Panc1 (cell line): ENCODE data around the gene SLC6A17. TPM values are rescaled to one million over a fixed set of nuclear protein-coding genes. Genes with fewer than 3 reads are reported as not detected.

Experiments
- ATAC-seq: fragments of 200-7000 bp; cut with Tn5 transposase; 2 replicates; pipeline ENCODE4 v1.9.1; 2020; ENCODE audit warnings: mild to moderate bottlenecking, moderate library complexity
- BruUV-seq: library from RNA; stranded (reverse); fragments of 400-500 nt; replicated peaks from 2 replicates; lab custom pipeline; 2021; lab: Mats Ljungman, UMichigan
- CTCF ChIA-PET: fragments of 300-600 bp; sonication (Branson Sonifier 250); formaldehyde crosslinking; loops from one replicate; lab custom pipeline; 2022; ENCODE audit warnings: antibody characterized with exemption; lab: Charles Lee
- POLR2A ChIA-PET: fragments of 300-600 bp; sonication (Branson Sonifier 250); formaldehyde crosslinking; loops from one replicate; lab custom pipeline; 2022; ENCODE audit warnings: antibody characterized with exemption; lab: Charles Lee
- DNase-seq: peaks from one replicate; pipeline ENCODE4 v3.0.0-alpha.2; 2010; ENCODE audit warnings: low read depth, low spot score
- H3K27ac ChIP-seq: 2 replicates; pipeline ENCODE4 v1.5.1; 2011; ENCODE audit warnings: mild to moderate bottlenecking, low read length, inconsistent platforms
- H3K27me3 ChIP-seq: fragments of 200-500 bp; sonication (Bioruptor generic); 2 replicates; pipeline ENCODE4 v1.6.0; 2014; ENCODE audit warnings: low read length, inconsistent platforms; ENCODE audit not compliant: control insufficient read depth, insufficient read depth
- H3K36me3 ChIP-seq: fragments of 200-500 bp; sonication (Bioruptor generic); 2 replicates; pipeline ENCODE4 v1.5.1; 2014; ENCODE audit warnings: inconsistent platforms, mild to moderate bottlenecking, low read length, moderate library complexity; ENCODE audit not compliant: control insufficient read depth, insufficient read depth
- H3K4me1 ChIP-seq: 2 replicates; pipeline ENCODE4 v1.5.1; 2011; ENCODE audit warnings: inconsistent platforms, mild to moderate bottlenecking, low read length, moderate library complexity; ENCODE audit not compliant: control insufficient read depth, insufficient read depth
- H3K4me3 ChIP-seq, 2 experiments: 2 replicates each; pipeline ENCODE4 v1.5.1; 2011 to 2012; ENCODE audit warnings: low read depth in 2 of 2, low read length in 2 of 2, mild to moderate bottlenecking in 2 of 2, inconsistent platforms in 1 of 2, moderate library complexity in 1 of 2
- H3K9me3 ChIP-seq: fragments of 200-500 bp; sonication (Bioruptor generic); 2 replicates; pipeline ENCODE4 v1.5.1; 2014; ENCODE audit warnings: low read depth, mild to moderate bottlenecking, inconsistent platforms, low read length, moderate library complexity; ENCODE audit not compliant: control insufficient read depth, insufficient read depth
- POLR2AphosphoS5 ChIP-seq: IDR thresholded peaks from 2 replicates; pipeline ENCODE4 v1.6.1; 2012; ENCODE audit warnings: mild to moderate bottlenecking, low read depth, low read length, moderate library complexity
- SIN3A ChIP-seq: IDR thresholded peaks from 2 replicates; pipeline ENCODE4 v1.6.1; 2012; ENCODE audit warnings: low read depth, mild to moderate bottlenecking, low read length, moderate library complexity, borderline replicate concordance; ENCODE audit not compliant: insufficient read depth
- TCF7L2 ChIP-seq: IDR thresholded peaks from 2 replicates; pipeline ENCODE4 v1.6.1; 2011; ENCODE audit warnings: mild to moderate bottlenecking, low read depth, low read length, inconsistent platforms
- in situ Hi-C: cut with HindIII; loops from 2 replicates; pipeline ENCODE4 v1.10.0; 2016; ENCODE audit warnings: low sequenced_read_pairs, low pct_unique_long_range_greater_than_20kb
- intact Hi-C: fragments of 100-400 bp; cut with micrococcal nuclease; formaldehyde crosslinking; loops from one replicate; pipeline ENCODE4 v1.10.0; 2022; ENCODE audit not compliant: unreplicated experiment
- total RNA-seq: library from RNA; stranded (reverse); gene quantifications from one replicate; pipeline ENCODE4 v1.2.1, GENCODE V29; 2021; ENCODE audit not compliant: unreplicated experiment
- TF ChIP-seq, protein P1 (sequence below): fragments of 450-650 bp; IDR thresholded peaks from 2 replicates; pipeline ENCODE4 v1.5.1; 2017; ENCODE audit warnings: mild to moderate bottlenecking
- TF ChIP-seq, protein P2 (sequence below), 2 experiments: IDR thresholded peaks; 2 replicates each; pipeline ENCODE4 v1.6.1; 2011 to 2012; ENCODE audit warnings: low read depth in 2 of 2, control low read depth in 1 of 2, low read length in 1 of 2, mild to moderate bottlenecking in 1 of 2, moderate library complexity in 1 of 2; ENCODE audit not compliant: insufficient read depth in 1 of 2

Gene SLC6A17
- total RNA-seq, 1 experiment from 2014 or later: 5.7 TPM

DNA sequence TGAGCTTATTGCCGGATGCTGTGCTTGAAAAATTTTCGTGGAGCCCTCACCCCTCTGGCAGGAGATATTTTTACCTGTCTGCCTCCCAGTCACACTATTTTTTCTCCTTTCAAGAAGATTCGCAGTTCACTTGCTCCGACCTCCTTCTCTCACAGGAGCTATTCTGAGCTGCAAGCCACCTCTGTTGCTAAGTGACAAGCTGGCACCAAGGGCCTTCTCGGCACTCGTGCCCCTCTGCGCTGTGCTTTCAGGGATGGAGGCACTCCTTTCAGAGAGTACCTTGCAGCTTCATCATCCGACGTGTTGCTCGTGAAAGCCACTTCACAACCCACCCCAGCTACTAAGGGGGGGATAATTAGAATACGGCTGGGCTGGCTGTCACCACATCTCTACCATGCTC lies 11.6 kb downstream of the SLC6A17 start:
- Histone ChIP-seq H3K4me3 (no peak overlapping the region), H3K4me1 (no peaks in the 10 kb centered on the region), H3K36me3 (no peaks in the 10 kb centered on the region), H3K27me3 (no peaks in the 10 kb centered on the region), H3K9me3 (no peaks in the 10 kb centered on the region), H3K27ac (no peak overlapping the region)
- TF ChIP-seq, protein P1, sequence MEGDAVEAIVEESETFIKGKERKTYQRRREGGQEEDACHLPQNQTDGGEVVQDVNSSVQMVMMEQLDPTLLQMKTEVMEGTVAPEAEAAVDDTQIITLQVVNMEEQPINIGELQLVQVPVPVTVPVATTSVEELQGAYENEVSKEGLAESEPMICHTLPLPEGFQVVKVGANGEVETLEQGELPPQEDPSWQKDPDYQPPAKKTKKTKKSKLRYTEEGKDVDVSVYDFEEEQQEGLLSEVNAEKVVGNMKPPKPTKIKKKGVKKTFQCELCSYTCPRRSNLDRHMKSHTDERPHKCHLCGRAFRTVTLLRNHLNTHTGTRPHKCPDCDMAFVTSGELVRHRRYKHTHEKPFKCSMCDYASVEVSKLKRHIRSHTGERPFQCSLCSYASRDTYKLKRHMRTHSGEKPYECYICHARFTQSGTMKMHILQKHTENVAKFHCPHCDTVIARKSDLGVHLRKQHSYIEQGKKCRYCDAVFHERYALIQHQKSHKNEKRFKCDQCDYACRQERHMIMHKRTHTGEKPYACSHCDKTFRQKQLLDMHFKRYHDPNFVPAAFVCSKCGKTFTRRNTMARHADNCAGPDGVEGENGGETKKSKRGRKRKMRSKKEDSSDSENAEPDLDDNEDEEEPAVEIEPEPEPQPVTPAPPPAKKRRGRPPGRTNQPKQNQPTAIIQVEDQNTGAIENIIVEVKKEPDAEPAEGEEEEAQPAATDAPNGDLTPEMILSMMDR: no peak
- TF ChIP-seq TCF7L2 (no peak), POLR2AphosphoS5 (no peak), SIN3A (no peak)
- TF ChIP-seq, protein P2, sequence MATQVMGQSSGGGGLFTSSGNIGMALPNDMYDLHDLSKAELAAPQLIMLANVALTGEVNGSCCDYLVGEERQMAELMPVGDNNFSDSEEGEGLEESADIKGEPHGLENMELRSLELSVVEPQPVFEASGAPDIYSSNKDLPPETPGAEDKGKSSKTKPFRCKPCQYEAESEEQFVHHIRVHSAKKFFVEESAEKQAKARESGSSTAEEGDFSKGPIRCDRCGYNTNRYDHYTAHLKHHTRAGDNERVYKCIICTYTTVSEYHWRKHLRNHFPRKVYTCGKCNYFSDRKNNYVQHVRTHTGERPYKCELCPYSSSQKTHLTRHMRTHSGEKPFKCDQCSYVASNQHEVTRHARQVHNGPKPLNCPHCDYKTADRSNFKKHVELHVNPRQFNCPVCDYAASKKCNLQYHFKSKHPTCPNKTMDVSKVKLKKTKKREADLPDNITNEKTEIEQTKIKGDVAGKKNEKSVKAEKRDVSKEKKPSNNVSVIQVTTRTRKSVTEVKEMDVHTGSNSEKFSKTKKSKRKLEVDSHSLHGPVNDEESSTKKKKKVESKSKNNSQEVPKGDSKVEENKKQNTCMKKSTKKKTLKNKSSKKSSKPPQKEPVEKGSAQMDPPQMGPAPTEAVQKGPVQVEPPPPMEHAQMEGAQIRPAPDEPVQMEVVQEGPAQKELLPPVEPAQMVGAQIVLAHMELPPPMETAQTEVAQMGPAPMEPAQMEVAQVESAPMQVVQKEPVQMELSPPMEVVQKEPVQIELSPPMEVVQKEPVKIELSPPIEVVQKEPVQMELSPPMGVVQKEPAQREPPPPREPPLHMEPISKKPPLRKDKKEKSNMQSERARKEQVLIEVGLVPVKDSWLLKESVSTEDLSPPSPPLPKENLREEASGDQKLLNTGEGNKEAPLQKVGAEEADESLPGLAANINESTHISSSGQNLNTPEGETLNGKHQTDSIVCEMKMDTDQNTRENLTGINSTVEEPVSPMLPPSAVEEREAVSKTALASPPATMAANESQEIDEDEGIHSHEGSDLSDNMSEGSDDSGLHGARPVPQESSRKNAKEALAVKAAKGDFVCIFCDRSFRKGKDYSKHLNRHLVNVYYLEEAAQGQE (IDR thresholded peaks at IDR 0.05; ENCODE audit: insufficient read depth in 1 of 2, low read depth in 2 of 2, low read length in 1 of 2): no peak
- ATAC-seq: no peak
- POLR2A ChIA-PET: no interaction called here
- CTCF ChIA-PET: no interaction called here
- in situ Hi-C loops (no loop called here), intact Hi-C loops (no loop called here)
- no peak for DNase-seq
- no TSS peak for BruUV-seq

DNA sequence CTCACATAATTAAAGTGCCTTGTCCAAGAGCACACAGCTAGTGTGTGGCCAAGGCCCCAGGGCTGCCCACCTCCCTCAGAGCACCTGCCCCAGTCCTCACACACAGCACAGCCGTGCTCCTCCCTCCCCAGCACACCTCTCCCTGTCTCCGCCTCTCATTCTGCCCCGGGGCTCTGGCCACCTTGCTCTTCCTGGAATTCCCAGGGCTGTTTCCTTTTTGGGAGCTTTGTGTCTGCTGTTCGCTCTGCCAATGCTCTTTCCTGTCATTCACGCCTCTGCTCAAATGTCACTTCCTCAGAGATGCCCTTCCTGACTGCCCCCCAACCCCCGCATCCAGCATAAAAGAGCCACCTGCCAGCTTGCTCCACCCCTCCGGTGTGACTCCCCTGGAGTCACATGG lies 13.3 kb downstream of the SLC6A17 start:
- no TSS peak for BruUV-seq
- Histone ChIP-seq H3K4me1 (no peaks in the 10 kb centered on the region), H3K9me3 (no peaks in the 10 kb centered on the region), H3K27me3 (no peaks in the 10 kb centered on the region), H3K36me3 (no peaks in the 10 kb centered on the region), H3K4me3 (no peak overlapping the region), H3K27ac (no peak overlapping the region)
- ATAC-seq (no peak), DNase-seq (no peak)
- ChIA-PET POLR2A (no interaction called here), CTCF (interaction anchor here (1.5 kb wide), 1 partner anchor 8 kb away, joined by 4 read pairs; no protein-coding TSS in a partner anchor)
- TF ChIP-seq, protein P2 (IDR thresholded peaks at IDR 0.05; ENCODE audit: insufficient read depth in 1 of 2, low read depth in 2 of 2, low read length in 1 of 2): no peak
- TF ChIP-seq, protein P1: no peak
- TF ChIP-seq SIN3A: no peak
- no peak for TF ChIP-seq TCF7L2
- no peak for TF ChIP-seq POLR2AphosphoS5
- intact Hi-C loops: no loop called here
- in situ Hi-C loops: no loop called here
